HG03575 (cell line): ENCODE measurements around the gene GPX4.

Source experiments
- ATAC-seq: cut with Tn5 transposase; IDR thresholded peaks from one replicate; pipeline ENCODE4 v1.9.1; 2021; ENCODE audit not compliant: unreplicated experiment, insufficient number of reproducible peaks, low FRiP score; ENCODE audit errors: extremely low read depth

Gene GPX4

GRCh38 chr19:1094978-1095701 is 8.7 kb upstream of the GPX4 start, which contains the start of gene POLR2E:
Gene POLR2E (minus strand): TSS chr19:1095375. CDS start chr19:1095315, 60 bp downstream.
- no peak for ATAC-seq

GRCh38 chr19:1097810-1098176 is 6.0 kb upstream of the GPX4 start:
- no peak for ATAC-seq

- no peak for ATAC-seq
Observed at GRCh38 chr19:1098177-1099051, 5.4 kb upstream of the GPX4 start.

- ATAC-seq: no peak
Observed at GRCh38 chr19:1101337-1101698, 2.5 kb upstream of the GPX4 start.

- no peak for ATAC-seq
Observed at GRCh38 chr19:1102407-1103131, 1.2 kb upstream of the GPX4 start.

- no peak for ATAC-seq
Observed at GRCh38 chr19:1103132-1103707, 574 bp upstream of the GPX4 start.

- no peak for ATAC-seq
Observed at GRCh38 chr19:1104311-1105007, 665 bp downstream of the GPX4 start.

GRCh38 chr19:1105008-1105872 is 1.4 kb downstream of the GPX4 start:
- ATAC-seq: no peak

GRCh38 chr19:1105873-1106840 is 2.4 kb downstream of the GPX4 start:
- ATAC-seq: no peak

GRCh38 chr19:1106841-1107660 is 3.3 kb downstream of the GPX4 start:
- no peak for ATAC-seq

GRCh38 chr19:1107661-1108261 is 4.0 kb downstream of the GPX4 start:
- no peak for ATAC-seq

- no peak for ATAC-seq
Observed at GRCh38 chr19:1108291-1109031, 4.7 kb downstream of the GPX4 start.

- no peak for ATAC-seq
Observed at GRCh38 chr19:1109032-1109551, 5.3 kb downstream of the GPX4 start.

- no peak for ATAC-seq
Observed at GRCh38 chr19:1109697-1110671, 6.2 kb downstream of the GPX4 start.
